Fibroblast of skin of left quadriceps (primary cell): ENCODE data around the gene ATG9B.
"Not testable (repeated sequence)": the region's sequence is repeated elsewhere in the genome, so short reads cannot be mapped to it uniquely, and the experiment has no call there.

Experiments used
- DNase-seq, 2 experiments: peaks; one replicate each; pipeline ENCODE4 v3.0.0-alpha.2; 2013; ENCODE audit warnings: low read depth in 2 of 2

ATG9B gene

DNA sequence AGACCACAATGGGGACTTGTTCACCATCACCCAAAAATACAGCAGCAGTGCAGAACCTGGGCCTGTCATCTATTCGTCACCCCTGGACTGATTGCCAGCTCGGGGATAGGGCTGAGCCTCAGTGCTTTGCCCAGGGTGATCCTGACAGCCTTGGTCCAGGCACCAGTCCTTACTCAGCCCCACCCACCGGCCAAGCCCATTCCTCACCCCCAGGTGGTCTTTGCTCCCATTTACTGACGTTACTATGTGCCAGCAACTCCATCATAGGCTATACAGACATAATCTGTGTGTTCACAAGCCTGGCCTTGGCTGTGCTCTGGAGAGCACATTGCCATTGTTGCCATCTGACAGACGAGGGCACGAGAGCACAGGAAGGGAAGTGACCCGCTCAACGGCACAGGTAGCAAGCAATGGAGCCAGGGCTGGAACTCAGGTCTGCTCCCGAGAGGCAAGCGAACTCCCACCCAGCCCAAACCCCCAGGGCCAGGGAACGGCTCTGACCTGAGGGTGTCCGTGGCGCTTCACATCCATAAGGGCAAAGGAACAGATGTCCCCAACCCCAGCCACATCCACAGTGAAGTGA, 6.8 kb downstream of the ATG9B start:
- DNase-seq: no peak

DNA sequence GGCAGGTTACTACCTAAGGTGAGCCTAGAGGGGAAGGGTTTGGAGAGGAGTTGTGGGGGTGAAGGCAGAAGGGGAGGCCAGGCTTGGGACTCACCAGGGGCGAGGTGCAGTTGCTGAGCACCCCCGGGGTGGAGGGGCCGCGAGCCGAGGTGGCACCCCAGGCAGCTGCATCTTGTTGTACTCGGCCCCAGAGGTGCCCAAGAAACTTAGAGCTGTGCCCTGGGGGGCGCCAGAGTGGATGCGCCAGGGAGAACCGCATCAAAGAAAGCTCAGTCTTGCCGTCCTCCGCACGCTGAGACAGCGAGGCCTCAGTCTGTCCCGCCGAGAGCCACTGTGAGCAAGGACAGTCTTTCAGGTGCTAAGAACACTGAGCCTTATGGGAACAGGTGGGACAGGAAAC, 7.4 kb downstream of the ATG9B start:
- no peak for DNase-seq

DNA sequence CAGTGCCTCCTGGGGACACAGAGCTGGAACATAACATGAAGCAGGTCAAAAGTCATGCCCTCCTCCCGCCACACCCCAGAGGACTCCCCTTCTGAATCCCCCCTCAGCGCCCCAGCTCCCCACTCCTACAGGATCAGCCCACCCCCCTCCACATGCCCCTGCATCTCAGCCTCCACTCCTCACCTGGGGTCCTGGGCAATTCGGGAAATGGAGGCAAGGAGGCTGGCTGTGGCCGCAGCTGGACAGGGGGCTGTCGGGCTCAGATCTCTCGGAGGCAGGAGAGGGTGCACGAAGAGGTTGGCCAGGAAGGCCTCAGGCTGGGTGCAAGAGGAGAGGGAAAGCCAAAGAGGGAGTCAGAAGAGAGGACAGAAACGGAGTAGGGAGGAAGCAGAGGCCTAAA, 7.8 kb downstream of the ATG9B start:
- no peak for DNase-seq

DNA sequence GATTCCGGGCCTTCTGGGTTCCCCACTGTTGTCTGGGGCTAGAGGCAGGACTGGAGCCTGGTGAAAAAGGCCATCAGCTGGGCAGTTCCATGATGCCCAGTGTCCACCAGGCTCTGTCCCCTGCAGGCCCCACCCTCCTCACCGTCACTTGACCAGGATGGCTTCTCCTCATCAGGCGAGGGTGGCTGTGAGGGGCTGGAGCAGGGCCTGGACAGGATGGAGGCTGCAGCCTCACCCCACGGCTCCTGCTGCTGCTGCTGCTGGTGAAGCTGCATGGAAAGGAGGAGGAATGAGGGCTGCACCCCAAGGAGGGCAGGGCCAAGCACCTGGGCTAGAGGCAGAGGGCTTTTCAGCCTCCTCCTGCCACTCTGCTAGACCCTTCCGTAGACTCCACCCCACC, 8.3 kb downstream of the ATG9B start:
- no peak for DNase-seq

DNA sequence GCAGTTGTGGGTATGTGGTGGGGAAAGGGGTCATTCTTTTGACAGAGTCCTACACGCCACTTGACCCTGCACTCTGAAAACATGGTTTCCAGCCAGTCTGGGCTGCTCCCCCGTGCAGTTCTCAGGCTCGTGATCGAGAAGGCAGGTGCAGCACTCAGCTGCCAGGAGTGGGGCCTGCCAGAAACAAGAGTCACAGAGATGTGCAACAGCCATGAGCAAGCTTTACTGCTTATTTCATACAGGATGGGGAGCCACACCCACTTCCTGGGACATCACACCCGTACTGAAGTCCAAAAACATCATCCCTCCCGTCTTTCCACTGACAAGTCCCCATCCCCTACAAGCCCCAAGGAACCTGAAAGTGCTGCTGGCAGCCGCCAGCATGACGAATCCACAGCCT, 9.3 kb downstream of the ATG9B start:
- DNase-seq: no peak

DNA sequence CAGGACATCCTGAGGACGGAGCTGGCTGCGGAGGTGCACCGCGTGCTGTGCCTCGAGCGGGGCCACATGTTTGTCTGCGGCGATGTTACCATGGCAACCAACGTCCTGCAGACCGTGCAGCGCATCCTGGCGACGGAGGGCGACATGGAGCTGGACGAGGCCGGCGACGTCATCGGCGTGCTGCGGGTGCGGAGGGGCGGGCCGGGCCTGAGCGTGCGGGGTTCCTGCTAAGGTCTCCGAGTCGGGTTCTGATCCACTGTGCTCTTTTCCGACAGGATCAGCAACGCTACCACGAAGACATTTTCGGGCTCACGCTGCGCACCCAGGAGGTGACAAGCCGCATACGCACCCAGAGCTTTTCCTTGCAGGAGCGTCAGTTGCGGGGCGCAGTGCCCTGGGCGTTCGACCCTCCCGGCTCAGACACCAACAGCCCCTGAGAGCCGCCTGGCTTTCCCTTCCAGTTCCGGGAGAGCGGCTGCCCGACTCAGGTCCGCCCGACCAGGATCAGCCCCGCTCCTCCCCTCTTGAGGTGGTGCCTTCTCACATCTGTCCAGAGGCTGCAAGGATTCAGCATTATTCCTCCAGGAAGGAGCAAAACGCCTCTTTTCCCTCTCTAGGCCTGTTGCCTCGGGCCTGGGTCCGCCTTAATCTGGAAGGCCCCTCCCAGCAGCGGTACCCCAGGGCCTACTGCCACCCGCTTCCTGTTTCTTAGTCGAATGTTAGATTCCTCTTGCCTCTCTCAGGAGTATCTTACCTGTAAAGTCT, 10.4 kb downstream of the ATG9B start:
- peak; percentile 41 to 43 for DNase-seq

DNA sequence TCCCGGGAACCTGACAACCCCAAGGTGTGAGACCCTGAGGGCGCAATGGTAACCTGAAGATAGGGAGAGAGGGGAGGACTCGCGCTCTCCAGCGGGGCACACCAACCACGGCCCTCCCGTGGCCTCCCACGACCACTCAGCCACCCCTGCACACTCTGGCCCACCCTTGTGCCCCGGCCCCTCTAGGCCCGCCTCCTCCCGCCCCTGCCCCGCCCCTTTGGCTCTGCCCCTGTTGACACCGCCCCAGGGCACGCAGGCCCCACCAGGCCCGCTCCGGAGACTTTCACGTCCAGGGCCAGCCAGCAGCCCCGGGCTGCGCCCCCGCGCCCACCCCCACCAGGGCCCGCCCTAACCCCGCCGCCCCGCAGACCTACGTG, 10.9 kb downstream of the ATG9B start:
- DNase-seq: no peak

DNA sequence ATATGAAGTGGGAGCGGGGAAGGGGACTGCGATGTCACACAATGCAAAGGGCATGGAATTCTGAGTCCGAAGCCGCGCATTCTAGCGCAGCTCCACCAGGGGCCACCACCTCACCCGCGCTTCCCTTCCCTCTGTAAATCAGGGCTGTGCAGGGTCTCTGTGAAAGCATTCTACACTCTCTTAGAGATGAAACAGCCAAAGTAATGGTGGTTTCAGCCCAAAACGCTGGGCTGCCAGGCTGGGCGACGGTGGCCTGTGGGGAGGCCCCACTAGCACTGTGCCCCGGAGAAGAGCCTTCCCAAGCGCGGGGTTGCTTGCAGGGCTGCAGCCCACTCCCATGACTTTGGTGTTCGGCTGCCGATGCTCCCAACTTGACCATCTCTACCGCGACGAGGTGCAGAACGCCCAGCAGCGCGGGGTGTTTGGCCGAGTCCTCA, 11.4 kb downstream of the ATG9B start:
- DNase-seq: no peak

DNA sequence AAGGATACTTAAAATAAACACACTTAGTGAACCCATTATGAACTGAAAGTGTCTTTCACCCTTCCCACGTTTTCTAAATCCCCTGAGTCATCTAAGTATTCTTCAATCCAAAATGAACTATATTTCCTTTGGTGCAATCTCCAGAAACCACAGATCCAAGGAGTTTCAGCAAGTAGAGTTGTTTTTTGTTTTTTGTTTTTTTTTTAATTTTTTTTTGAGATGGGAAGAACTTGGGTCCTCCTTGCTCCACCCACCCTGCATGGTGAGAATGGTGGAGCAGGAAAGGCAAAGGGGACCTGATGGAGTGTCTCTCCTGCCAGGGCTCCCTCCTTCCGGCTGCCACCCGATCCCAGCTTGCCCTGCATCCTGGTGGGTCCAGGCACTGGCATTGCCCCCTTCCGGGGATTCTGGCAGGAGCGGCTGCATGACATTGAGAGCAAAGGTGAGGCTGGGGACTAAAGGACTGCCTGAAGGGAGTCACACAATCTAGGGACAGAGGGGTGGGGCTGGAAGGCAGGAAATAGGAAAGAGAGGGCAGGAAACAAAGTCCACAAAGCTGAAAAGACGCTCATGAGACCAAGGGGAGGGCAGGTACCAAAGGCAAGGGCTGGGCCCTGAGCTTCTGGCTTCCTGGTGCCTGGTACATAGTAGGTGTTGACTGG, 12.1 kb downstream of the ATG9B start:
- no peak for DNase-seq

DNA sequence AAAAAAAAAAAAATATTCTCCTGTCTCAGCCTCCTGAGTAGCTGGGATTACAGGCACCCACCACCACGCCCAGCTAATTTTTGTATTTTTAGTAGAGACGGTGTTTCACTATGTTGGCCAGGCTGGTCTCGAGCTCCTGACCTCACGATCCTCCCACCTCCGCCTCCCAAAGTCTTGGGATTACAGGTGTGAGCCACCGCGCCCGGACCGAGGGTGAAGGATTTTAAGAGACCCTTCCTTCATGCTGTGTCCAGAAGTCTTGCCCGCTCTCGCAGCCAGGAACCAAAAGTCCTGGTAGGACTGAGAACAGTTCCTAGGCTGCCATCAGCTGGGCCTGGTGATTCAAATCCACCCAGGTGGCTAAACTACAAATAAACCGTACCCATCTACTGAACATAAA, 12.7 kb downstream of the ATG9B start:
- DNase-seq: not testable (repeated sequence)

DNA sequence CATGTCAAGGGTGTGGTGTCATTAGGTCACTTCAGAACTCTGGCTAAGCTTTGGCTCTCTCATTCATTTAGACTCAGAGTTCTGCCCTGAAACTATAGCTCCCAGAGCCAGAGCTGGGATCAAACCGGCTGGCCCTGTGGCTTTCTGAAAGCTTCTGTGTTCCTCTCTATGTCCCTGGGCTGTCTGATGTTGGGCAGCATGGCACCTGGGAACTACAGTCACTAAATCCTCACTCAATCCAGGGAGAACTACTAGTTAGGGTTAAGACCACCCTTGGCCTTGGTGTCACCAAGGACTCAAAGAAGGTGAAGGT, 13.2 kb downstream of the ATG9B start:
- DNase-seq: no peak

DNA sequence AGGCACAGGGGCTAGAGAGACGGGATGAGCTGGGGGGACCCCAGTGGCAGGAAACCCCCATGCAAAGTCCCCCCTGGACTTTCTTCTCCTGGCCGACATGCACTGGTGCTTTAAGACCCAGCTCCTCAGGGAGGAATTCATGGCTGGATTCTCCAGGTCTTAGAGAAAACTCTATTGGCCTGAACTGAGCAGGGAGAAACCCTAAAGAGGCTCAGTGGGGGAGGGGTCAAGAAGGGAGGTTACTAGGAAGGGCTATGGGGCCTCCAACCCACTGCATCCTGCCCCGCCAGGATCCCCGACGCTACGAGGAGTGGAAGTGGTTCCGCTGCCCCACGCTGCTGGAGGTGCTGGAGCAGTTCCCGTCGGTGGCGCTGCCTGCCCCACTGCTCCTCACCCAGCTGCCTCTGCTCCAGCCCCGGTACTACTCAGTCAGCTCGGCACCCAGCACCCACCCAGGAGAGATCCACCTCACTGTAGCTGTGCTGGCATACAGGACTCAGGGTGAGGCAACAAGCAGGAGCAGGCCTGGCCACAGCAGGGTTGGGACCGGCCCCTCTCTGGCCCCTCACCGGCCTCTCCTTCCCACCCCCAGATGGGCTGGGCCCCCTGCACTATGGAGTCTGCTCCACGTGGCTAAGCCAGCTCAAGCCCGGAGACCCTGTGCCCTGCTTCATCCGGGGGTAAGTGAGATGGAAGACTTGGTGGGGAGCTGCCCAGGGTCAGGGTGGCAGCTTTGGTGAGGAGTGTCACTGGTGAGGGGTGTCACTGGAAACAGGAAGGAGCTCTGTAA, 13.8 kb downstream of the ATG9B start:
- peak in 1 of 2 experiments; percentile 40 for DNase-seq

DNA sequence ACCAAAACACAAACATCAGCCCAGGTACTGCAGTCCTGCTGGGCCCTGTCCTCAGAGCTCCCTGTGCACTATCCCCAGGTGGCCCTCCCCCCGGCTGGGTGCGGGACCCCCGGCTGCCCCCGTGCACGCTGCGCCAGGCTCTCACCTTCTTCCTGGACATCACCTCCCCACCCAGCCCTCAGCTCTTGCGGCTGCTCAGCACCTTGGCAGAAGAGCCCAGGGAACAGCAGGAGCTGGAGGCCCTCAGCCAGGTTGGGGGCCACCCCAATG, 14.3 kb downstream of the ATG9B start:
- no peak for DNase-seq

DNA sequence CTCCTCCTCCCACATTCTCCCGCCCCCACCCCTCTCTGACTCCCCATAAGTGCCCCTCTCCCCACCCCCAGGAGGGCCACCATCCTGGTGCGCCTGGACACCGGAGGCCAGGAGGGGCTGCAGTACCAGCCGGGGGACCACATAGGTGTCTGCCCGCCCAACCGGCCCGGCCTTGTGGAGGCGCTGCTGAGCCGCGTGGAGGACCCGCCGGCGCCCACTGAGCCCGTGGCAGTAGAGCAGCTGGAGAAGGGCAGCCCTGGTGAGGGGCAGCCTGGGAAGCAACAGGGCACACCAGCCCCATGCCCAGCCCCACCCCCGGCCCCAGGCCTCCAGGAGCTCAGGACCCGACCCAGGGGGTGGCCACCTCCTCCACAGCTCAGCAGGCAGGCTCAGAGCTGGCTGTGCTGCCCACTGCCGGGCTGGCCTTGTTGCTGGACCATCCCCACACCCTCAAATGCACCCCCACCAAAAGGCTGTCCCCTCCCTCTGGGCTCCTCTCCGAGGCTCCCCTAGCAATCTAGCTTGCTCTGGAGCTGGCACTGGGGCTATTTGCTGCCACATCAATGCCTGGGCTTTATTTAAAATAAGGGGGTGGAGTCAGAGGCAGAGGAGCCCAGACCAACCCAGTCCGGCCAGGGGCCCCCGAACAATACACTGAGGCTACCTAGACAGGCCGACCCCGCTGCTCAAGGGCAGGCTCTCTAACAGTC, 14.8 kb downstream of the ATG9B start:
- DNase-seq: no peak

DNA sequence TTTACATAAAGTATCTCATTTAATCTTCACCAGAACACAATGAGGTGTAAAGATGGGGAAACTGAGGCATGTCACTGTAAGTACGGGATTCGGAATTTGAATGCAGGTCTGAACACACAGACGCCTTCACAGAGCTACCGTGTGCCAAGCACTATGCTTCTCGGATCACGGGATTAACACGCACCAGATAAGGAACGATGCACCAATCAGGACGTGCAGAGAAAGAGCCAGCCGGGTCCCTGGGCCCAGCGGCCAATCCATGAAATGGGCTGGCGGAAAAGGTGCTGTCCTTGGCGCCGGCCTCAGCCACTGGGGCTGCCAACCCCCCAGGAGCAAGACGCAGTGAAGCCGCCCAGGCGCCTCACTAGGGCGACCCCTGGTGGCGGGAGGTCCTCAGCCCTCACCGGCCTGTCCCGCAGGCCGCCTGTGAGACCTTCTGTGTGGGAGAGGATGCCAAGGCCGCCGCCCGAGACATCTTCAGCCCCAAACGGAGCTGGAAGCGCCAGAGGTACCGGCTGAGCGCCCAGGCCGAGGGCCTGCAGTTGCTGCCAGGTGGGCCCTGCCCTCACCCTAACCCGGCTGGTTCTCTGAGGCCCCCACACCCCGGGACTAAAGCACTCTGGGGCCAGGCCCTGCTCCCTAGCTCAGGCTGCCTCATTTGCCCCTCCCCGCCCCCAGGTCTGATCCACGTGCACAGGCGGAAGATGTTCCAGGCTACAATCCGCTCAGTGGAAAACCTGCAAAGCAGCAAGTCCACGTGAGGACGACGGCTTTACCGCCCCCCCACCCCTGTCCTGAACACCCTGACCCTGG, 15.6 kb downstream of the ATG9B start:
- no peak for DNase-seq

DNA sequence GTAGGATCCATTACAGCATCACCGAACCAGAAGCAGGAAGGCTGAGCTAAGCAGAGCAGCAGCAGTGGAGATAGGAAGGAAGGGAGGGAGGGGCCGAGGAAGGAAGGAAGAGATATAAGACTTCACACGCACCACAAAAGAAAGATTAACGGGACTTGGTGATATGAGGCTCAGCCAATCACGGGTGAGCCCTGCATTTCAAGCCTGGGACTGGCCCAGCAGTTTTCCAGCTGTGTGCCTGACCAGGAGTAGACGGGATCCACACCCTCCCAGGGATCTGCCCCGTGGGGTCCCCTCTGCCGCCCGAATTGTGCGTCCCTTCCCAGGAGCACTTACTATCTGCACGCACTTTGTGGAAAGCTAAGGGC, 16.2 kb downstream of the ATG9B start:
- no peak for DNase-seq

DNA sequence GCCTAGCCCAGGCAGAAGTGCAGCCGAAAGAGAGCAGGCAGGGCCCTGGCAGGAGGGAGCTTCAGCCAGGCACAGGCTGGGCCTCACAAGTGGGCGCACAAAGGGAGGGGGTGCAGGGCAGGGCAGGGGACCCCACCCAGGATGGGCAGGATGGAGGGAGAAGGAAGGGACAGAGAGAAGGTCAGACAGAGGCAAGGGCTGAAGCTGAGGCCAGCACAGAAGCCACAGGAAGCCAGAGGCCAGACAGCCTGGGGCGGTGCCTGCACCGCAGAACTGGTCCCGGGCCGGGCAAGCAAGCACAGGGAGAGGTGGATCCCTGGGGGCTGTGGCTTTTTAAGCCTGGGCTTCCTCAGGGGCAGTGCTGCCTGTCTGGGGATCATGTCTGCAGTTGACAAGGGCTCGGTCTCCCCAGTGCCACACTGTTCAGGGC, 16.8 kb downstream of the ATG9B start:
- no peak for DNase-seq

DNA sequence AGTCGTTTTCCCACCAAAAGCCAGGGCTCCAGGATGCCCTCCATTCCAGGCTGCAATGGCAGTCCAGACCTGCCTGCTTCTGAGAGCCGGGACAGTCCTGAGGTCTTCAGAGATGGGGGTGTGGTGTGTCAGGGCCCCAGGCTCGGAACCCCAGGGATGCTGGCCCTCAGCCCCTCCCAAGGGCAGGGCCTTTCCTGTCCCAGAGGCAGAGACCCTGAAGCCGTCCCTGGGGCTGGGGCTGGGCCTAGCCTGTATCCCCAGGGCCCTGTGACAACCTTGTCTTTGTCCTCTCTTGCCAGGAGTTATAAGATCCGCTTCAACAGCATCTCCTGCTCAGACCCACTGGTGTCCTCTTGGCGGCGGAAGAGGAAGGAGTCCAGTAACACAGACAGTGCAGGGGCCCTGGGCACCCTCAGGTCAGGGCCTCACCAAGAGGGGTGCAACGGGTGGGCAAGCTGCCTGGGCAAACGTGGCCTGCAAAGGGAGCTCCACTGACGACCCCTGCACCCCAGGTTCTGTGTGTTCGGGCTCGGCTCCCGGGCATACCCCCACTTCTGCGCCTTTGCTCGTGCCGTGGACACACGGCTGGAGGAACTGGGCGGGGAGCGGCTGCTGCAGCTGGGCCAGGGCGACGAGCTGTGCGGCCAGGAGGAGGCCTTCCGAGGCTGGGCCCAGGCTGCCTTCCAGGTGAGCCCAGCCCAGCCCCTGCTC, 17.5 kb downstream of the ATG9B start:
- DNase-seq: no peak

DNA sequence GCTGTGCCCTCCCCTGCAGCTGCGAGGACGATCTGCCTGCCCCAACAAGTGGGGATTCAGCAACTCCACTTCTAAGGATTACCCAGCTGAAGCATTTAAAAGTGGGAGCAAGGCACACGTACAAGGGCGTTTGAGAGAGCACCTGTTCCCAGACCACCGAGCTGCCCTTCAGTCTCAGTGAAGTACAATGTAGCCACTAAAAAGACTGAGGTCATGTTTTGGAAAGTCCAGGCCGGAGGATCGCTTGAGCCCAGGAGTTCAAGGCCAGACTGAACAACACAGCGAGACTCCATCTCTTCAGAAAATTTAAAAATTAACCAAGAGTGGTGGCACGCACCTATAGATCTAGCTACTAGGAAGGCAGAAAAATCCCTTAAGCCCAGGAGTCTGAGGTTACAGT, 18.7 kb downstream of the ATG9B start:
- no peak for DNase-seq

DNA sequence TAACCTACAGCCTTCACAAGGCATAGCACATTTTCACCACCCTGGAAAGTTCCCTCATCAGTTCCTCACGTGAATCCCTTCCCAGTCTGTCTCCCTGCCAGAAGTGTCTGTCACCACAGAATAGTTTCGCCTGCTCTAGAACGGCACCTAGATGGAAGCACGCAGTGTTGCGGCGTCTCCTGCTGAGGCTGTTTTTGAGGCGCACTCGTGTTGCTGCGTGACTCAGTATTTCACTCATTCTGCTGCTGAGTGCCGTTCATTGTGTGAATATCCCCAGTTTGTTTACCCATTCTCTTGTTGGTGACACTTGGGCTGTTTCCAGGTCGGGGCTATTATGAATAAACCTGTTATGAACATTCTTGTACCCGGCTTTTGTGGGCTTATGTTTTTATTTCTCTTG, 20.7 kb downstream of the ATG9B start:
- DNase-seq: no peak

DNA sequence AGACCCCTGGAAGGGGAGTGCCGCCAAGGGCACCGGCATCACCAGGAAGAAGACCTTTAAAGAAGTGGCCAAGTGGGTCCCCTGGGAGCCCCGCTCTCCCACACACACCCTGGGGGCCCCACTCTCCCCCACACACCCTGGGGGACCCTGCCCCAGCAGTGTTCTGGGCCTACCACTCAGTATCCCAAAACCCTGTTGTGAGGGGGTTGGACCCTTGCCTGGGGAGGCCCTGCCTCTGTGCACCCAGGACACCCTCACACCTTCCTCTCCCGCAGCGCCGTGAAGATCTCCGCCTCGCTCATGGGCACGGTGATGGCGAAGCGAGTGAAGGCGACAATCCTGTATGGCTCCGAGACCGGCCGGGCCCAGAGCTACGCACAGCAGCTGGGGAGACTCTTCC, 22.7 kb downstream of the ATG9B start:
- no peak for DNase-seq
